IPS-NIHi11 (cell line): ENCODE results near the gene TPRN.

Experiments
- DNase-seq: peaks from one replicate; pipeline ENCODE4 v3.0.0; 2012; ENCODE audit warnings: mixed read lengths, low spot score

The TPRN gene

GRCh38 chr9:137161558-137162486, 38.7 kb downstream of the TPRN start:
- peak; percentile 88 for DNase-seq

GRCh38 chr9:137160716-137161557, 39.6 kb downstream of the TPRN start:
- DNase-seq, result no peak

- DNase-seq, result no peak
These were observed 40.5 kb downstream of the TPRN start for GRCh38 chr9:137160054-137160425.

GRCh38 chr9:137159105-137160053, 41.2 kb downstream of the TPRN start:
- no peak for DNase-seq

- DNase-seq, result no peak
These were observed 41.9 kb downstream of the TPRN start for GRCh38 chr9:137158625-137159024.

- DNase-seq, result no peak
These were observed 42.7 kb downstream of the TPRN start for GRCh38 chr9:137157618-137158415.

GRCh38 chr9:137156567-137157375, 43.8 kb downstream of the TPRN start:
- DNase-seq, result peak; percentile 81

GRCh38 chr9:137152844-137153405, 47.6 kb downstream of the TPRN start:
- no peak for DNase-seq

- peak; percentile 62 for DNase-seq
These were observed 49.7 kb downstream of the TPRN start for GRCh38 chr9:137150617-137151457.

GRCh38 chr9:137149942-137150616, 50.5 kb downstream of the TPRN start:
- DNase-seq, result peak; percentile 62

GRCh38 chr9:137149363-137149762, 51.2 kb downstream of the TPRN start:
- DNase-seq, result no peak

GRCh38 chr9:137148661-137149060, 51.9 kb downstream of the TPRN start:
- no peak for DNase-seq

- DNase-seq, result no peak
These were observed 52.3 kb downstream of the TPRN start for GRCh38 chr9:137148242-137148641.

- DNase-seq, result no peak
These were observed 52.8 kb downstream of the TPRN start for GRCh38 chr9:137147793-137148160.

GRCh38 chr9:137147091-137147792, 53.3 kb downstream of the TPRN start:
- peak; percentile 7 for DNase-seq

- peak; percentile 63 for DNase-seq
These were observed 54.0 kb downstream of the TPRN start for GRCh38 chr9:137146527-137146918.

GRCh38 chr9:137145731-137146526, 54.6 kb downstream of the TPRN start:
- peak; percentile 23 for DNase-seq
